RWPE2 (cell line): ENCODE data around the gene SPRR2E.

ENCODE experiments used
- ATAC-seq: fragments of 200-7000 bp; cut with Tn5 transposase; 3 replicates; pipeline ENCODE4 v1.9.1; 2021; ENCODE audit warnings: low read depth
- DNase-seq: peaks from one replicate; pipeline ENCODE4 v3.0.0-alpha.2; 2020; ENCODE audit warnings: low spot score
- H3K27ac ChIP-seq: fragments of 450-650 bp; 2 replicates; pipeline ENCODE4 v1.5.1; 2017; ENCODE audit warnings: mild to moderate bottlenecking; ENCODE audit not compliant: poor library complexity, severe bottlenecking
- H3K27me3 ChIP-seq: fragments of 250-450 bp; sonication (Bioruptor Pico); 2 replicates; pipeline ENCODE4 v1.5.1; 2021; ENCODE audit warnings: mild to moderate bottlenecking, moderate library complexity; ENCODE audit not compliant: insufficient read depth, poor library complexity, severe bottlenecking
- H3K36me3 ChIP-seq: fragments of 250-450 bp; sonication (Bioruptor Pico); 2 replicates; pipeline ENCODE4 v1.5.1; 2020; ENCODE audit warnings: low read depth, mild to moderate bottlenecking, moderate library complexity
- H3K4me1 ChIP-seq: fragments of 250-450 bp; sonication (Bioruptor Pico); 2 replicates; pipeline ENCODE4 v1.5.1; 2021; ENCODE audit warnings: mild to moderate bottlenecking, moderate library complexity; ENCODE audit not compliant: insufficient read depth, poor library complexity, severe bottlenecking
- H3K4me3 ChIP-seq: fragments of 250-450 bp; sonication (Bioruptor Pico); 2 replicates; pipeline ENCODE4 v1.5.1; 2021; ENCODE audit warnings: mild to moderate bottlenecking, moderate library complexity; ENCODE audit not compliant: severe bottlenecking
- H3K9me3 ChIP-seq: fragments of 250-450 bp; sonication (Bioruptor Pico); 2 replicates; pipeline ENCODE4 v1.5.1; 2021; ENCODE audit warnings: mild to moderate bottlenecking, moderate library complexity; ENCODE audit not compliant: severe bottlenecking
- TF ChIP-seq, protein P1 (sequence below): fragments of 450-650 bp; IDR thresholded peaks from one replicate; pipeline ENCODE4 v1.5.1; 2017; ENCODE audit warnings: mild to moderate bottlenecking, moderate library complexity; ENCODE audit not compliant: poor library complexity, severe bottlenecking

The SPRR2E gene

DNA sequence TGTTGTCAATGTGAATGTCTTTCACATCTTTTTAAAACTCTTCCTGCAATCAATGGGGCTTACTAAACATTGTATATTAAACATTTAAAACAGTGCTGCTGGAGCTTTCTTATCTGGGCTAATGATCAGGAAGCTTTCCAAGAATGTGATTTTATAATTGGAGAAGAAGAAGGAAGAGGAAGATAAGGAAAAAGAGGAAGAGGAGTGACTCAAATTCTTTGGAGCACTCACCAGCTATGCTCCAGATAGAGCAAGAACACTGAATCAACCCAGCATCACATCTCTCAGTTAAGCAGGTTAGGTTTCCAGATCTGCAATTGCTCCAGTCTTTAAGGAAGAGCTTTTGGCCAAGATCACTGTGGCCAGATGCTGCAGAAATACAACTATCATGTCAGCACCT is 1.4 kb upstream of the SPRR2E start:
- Histone ChIP-seq H3K9me3 (no peaks in the 10 kb centered on the region), H3K27ac (no peak overlapping the region), H3K4me1 (peaks cover 29% of the 10 kb centered on the region), H3K36me3 (no peaks in the 10 kb centered on the region), H3K27me3 (no peaks in the 10 kb centered on the region), H3K4me3 (no peak overlapping the region)
- DNase-seq, result no peak
- TF ChIP-seq, protein P1, sequence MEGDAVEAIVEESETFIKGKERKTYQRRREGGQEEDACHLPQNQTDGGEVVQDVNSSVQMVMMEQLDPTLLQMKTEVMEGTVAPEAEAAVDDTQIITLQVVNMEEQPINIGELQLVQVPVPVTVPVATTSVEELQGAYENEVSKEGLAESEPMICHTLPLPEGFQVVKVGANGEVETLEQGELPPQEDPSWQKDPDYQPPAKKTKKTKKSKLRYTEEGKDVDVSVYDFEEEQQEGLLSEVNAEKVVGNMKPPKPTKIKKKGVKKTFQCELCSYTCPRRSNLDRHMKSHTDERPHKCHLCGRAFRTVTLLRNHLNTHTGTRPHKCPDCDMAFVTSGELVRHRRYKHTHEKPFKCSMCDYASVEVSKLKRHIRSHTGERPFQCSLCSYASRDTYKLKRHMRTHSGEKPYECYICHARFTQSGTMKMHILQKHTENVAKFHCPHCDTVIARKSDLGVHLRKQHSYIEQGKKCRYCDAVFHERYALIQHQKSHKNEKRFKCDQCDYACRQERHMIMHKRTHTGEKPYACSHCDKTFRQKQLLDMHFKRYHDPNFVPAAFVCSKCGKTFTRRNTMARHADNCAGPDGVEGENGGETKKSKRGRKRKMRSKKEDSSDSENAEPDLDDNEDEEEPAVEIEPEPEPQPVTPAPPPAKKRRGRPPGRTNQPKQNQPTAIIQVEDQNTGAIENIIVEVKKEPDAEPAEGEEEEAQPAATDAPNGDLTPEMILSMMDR, result no peak
- no peak for ATAC-seq

DNA sequence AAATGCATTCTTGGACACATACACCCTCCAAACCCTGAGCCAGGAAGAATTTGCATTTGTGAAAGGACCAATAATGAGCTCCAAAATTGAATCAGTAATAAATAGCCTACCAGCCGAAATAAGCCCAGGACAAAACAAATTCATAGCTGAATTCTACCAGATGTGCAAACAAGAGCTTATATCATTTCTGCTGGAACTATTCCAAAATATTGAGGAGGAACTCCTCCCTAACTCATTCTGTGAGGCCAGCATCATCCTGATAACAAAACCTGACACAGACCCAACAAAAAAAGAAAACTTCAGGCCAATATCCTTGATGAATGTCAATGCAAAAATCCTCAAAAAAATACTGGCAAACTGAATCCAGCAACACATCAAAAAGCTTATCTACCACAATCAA is 6.7 kb downstream of the SPRR2E start:
- no peak overlapping the region for H3K4me3 ChIP-seq
- ATAC-seq, result no peak
- TF ChIP-seq, protein P1, result no peak

GRCh38 chr1:153081736-153082135 is 12.6 kb downstream of the SPRR2E start:
- Histone ChIP-seq H3K27me3 (no peaks in the 10 kb centered on the region), H3K36me3 (no peaks in the 10 kb centered on the region), H3K4me3 (no peak overlapping the region), H3K9me3 (peaks cover 2% of the 10 kb centered on the region), H3K4me1 (no peaks in the 10 kb centered on the region), H3K27ac (no peak overlapping the region)
- DNase-seq (no peak), ATAC-seq (no peak)
- TF ChIP-seq, protein P1, result no peak

More for the DNA sequence above, 6.7 kb downstream of the SPRR2E start:
- no peak for DNase-seq
- no peaks in the 10 kb centered on the region for H3K4me1 ChIP-seq
- no peak overlapping the region for H3K27ac ChIP-seq
- no peaks in the 10 kb centered on the region for H3K36me3 ChIP-seq
- peaks cover 2% of the 10 kb centered on the region for H3K9me3 ChIP-seq
- no peaks in the 10 kb centered on the region for H3K27me3 ChIP-seq

- ATAC-seq, result no peak
- TF ChIP-seq, protein P1, result no peak
These were observed 21.3 kb downstream of the SPRR2E start for GRCh38 chr1:153072806-153073726.

DNA sequence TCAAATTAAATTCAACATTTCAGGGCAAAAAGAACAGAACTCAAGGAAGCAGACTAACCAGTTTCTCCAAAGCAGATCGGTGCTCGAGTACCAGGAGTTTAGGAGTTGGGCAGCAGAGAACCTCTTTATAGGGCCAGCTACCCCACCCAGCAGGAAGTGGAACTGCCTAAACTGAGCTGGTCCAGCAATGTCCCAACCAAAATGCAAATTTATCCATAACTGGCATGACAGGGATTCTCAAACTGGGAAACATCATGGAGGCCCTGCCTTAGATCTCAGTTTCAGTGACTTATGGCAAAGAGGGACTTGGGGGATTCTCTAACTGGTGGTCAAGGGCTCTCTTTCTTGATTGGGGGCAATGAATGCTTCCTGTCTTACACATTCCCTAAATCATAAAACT is 22.8 kb downstream of the SPRR2E start, which contains the start of gene SPRR2B:
SPRR2B (minus strand) TSS at position 101 of the 400 bp plus-strand sequence. CDS start 772 bp downstream, outside the sequence.
- no peak within 1 kb of the TSS for H3K27ac ChIP-seq
- H3K27me3 ChIP-seq, result no peaks in the 10 kb centered on the region
- H3K9me3 ChIP-seq, result no peaks in the 10 kb centered on the region
- TF ChIP-seq, protein P1, result no peak
- no peak within 1 kb of the TSS for H3K4me3 ChIP-seq
- no peaks in the 10 kb centered on the region for H3K36me3 ChIP-seq
- DNase-seq (no peak), ATAC-seq (no peak)
- H3K4me1 ChIP-seq, result no peaks in the 10 kb centered on the region

More at GRCh38 chr1:153072806-153073726, 21.3 kb downstream of the SPRR2E start:
- no peak overlapping the region for H3K27ac ChIP-seq
- DNase-seq, result no peak
- H3K27me3 ChIP-seq, result no peaks in the 10 kb centered on the region
- no peaks in the 10 kb centered on the region for H3K4me1 ChIP-seq
- H3K9me3 ChIP-seq, result no peaks in the 10 kb centered on the region
- H3K4me3 ChIP-seq, result no peak overlapping the region
- H3K36me3 ChIP-seq, result no peaks in the 10 kb centered on the region
